SH-SY5Y (cell line): ENCODE data around the gene DPP6.

Source experiments
- GATA2 ChIP-seq: IDR thresholded peaks from 2 replicates; pipeline ENCODE4 v1.6.1; 2011; ENCODE audit warnings: mild to moderate bottlenecking, low read depth, low read length
- GATA3 ChIP-seq: IDR thresholded peaks from 2 replicates; pipeline ENCODE4 v1.6.1; 2011; ENCODE audit warnings: low read depth, mild to moderate bottlenecking, low read length, moderate library complexity

DNA sequence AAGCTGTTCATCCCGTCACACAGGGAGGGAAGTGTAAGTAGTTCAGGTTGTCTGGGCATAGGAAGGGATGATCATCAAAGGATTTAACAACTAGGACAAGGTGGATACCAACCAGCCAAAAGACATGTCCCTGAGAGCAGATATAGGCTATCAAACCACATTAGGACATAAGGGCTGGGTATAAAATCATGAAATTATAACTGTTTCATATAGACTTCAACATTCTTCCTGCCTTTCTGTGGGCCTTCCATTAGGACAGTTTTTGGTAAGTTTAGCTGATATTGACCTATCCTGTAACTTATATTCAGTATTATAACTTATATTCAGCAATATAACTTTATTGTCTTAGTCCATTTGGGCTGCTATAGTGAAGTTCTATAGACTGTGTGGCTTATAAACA is 759.8 kb downstream of the DPP6 start:
- no peak for TF ChIP-seq GATA2
- TF ChIP-seq GATA3 = no peak
